Fibroblast of lung (primary cell): ENCODE data around the gene ADORA1.
A peak's percentile ranks its signal among the peaks of the same experiment; 100 is the strongest.

Experiments used
- CTCF ChIP-seq, 2 donors: IDR thresholded peaks in 1 of 2; conservative IDR thresholded peaks in 1 of 2; 1 replicate in 1 of 2; 2 replicates in 1 of 2; pipeline ENCODE4 v1.5.1; 2011 to 2012; ENCODE audit warnings: low read length in 2 of 2, control low read depth in 1 of 2, inconsistent platforms in 1 of 2, low read depth in 1 of 2, mild to moderate bottlenecking in 1 of 2
- EZH2 ChIP-seq: IDR thresholded peaks from 2 replicates; pipeline ENCODE4 v1.5.1; 2012; ENCODE audit warnings: low read length, control low read depth, mild to moderate bottlenecking; ENCODE audit errors: missing control alignments

- TF ChIP-seq CTCF (conservative IDR thresholded peaks at IDR 0.05 in 1 of 2, IDR thresholded peaks at IDR 0.05 in 1 of 2; ENCODE audit: low read depth in 1 of 2, low read length in 2 of 2) (peak in 1 of 2 donors; percentile 8), EZH2 (no peak)
These were observed at the start of gene ADORA1 for GRCh38 chr1:203127666-203128430.
